ENCODE measurements around the gene NFE2.
"Not testable (repeated sequence)": the region's sequence is repeated elsewhere in the genome, so short reads cannot be mapped to it uniquely, and the experiment has no call there.

NFE2 gene

GRCh38 chr12:54285150-54286041 is 15.4 kb downstream of the NFE2 start:
- DNase-seq = no peak
- Histone ChIP-seq H3K4me2 (ENCODE audit: low read length) (peak overlapping the region; percentile 38), H3K4me1 (ENCODE audit: control insufficient read depth in 1 of 2, insufficient read depth in 2 of 2, low read length in 2 of 2) (peaks cover 4 to 8% of the 10 kb centered on the region in 2 experiments), H3K36me3 (ENCODE audit: control insufficient read depth in 1 of 2, insufficient read depth in 2 of 2, low read length in 2 of 2) (peaks cover 18 to 45% of the 10 kb centered on the region in 2 experiments), H4K91ac (ENCODE audit: low read depth, low read length) (no peak overlapping the region), H2BK12ac (ENCODE audit: low read length) (no peak overlapping the region), H3K9me3 (ENCODE audit: insufficient read depth, low read depth, low read length) (no peaks in the 10 kb centered on the region), H3K79me2 (ENCODE audit: control insufficient read depth, insufficient read depth, low read length, poor library complexity) (peaks cover 8% of the 10 kb centered on the region), H2BK5ac (ENCODE audit: low read depth, low read length, poor library complexity) (no peak overlapping the region), H2BK120ac (ENCODE audit: insufficient read depth, low read length, poor library complexity) (no peak overlapping the region), H3K4ac (ENCODE audit: low read depth, low read length) (no peak overlapping the region), H2AFZ (ENCODE audit: insufficient read depth, low read length, poor library complexity) (no peak overlapping the region), H3K4me3 (ENCODE audit: low read depth, low read length) (no peak overlapping the region), H3K23ac (ENCODE audit: low read length) (peak overlapping the region; percentile 5), H3K18ac (ENCODE audit: low read length) (no peak overlapping the region), H3K27ac (ENCODE audit: low read depth, low read length) (no peak overlapping the region), H3K27me3 (ENCODE audit: insufficient read depth, low read length) (no peaks in the 10 kb centered on the region), H3K14ac (ENCODE audit: low read length) (no peak overlapping the region), H4K12ac (ENCODE audit: low read depth, low read length) (no peak overlapping the region), H3K79me1 (ENCODE audit: low read length) (peaks cover 8% of the 10 kb centered on the region), H2AK5ac (ENCODE audit: low read length) (no peak overlapping the region), H4K8ac (ENCODE audit: low read depth, low read length) (no peak overlapping the region), H3K9ac (ENCODE audit: low read length) (peak overlapping the region; percentile 20)
- no CpG with 5 or more reads among the region's 5 CpGs for WGBS (ENCODE audit: extremely low coverage, insufficient coverage, insufficient read length)

GRCh38 chr12:54284070-54284780 is 16.6 kb downstream of the NFE2 start:
- H3K9ac ChIP-seq (ENCODE audit: low read length); H3K27ac ChIP-seq (ENCODE audit: low read depth, low read length); H2BK5ac ChIP-seq (ENCODE audit: low read depth, low read length, poor library complexity); H3K4ac ChIP-seq (ENCODE audit: low read depth, low read length); H3K79me2 ChIP-seq (ENCODE audit: control insufficient read depth, insufficient read depth, low read length, poor library complexity); H3K4me3 ChIP-seq (ENCODE audit: low read depth, low read length); DNase-seq; H3K27me3 ChIP-seq (ENCODE audit: insufficient read depth, low read length); H3K14ac ChIP-seq (ENCODE audit: low read length); H3K18ac ChIP-seq (ENCODE audit: low read length); H3K4me1 ChIP-seq (ENCODE audit: control insufficient read depth in 1 of 2, insufficient read depth in 2 of 2, low read length in 2 of 2); H4K8ac ChIP-seq (ENCODE audit: low read depth, low read length); H4K12ac ChIP-seq (ENCODE audit: low read depth, low read length); H3K23ac ChIP-seq (ENCODE audit: low read length); H3K9me3 ChIP-seq (ENCODE audit: insufficient read depth, low read depth, low read length); H2BK12ac ChIP-seq (ENCODE audit: low read length); H2AK5ac ChIP-seq (ENCODE audit: low read length); H4K91ac ChIP-seq (ENCODE audit: low read depth, low read length); H2AFZ ChIP-seq (ENCODE audit: insufficient read depth, low read length, poor library complexity); H2BK120ac ChIP-seq (ENCODE audit: insufficient read depth, low read length, poor library complexity): not testable (repeated sequence)
- Histone ChIP-seq H3K4me2 (ENCODE audit: low read length) (peak overlapping the region; percentile 64), H3K79me1 (ENCODE audit: low read length) (peaks cover 12% of the 10 kb centered on the region), H3K36me3 (ENCODE audit: control insufficient read depth in 1 of 2, insufficient read depth in 2 of 2, low read length in 2 of 2) (peaks cover 18 to 45% of the 10 kb centered on the region in 2 experiments)
- WGBS (ENCODE audit: extremely low coverage, insufficient coverage, insufficient read length) = no CpG with 5 or more reads among the region's 2 CpGs

- Histone ChIP-seq H3K79me2 (ENCODE audit: control insufficient read depth, insufficient read depth, low read length, poor library complexity) (peaks cover 11% of the 10 kb centered on the region), H2AK5ac (ENCODE audit: low read length) (no peak overlapping the region), H3K36me3 (ENCODE audit: control insufficient read depth in 1 of 2, insufficient read depth in 2 of 2, low read length in 2 of 2) (peaks cover 18 to 43% of the 10 kb centered on the region in 2 experiments), H3K27ac (ENCODE audit: low read depth, low read length) (no peak overlapping the region), H4K12ac (ENCODE audit: low read depth, low read length) (no peak overlapping the region), H3K79me1 (ENCODE audit: low read length) (peaks cover 13% of the 10 kb centered on the region), H4K91ac (ENCODE audit: low read depth, low read length) (no peak overlapping the region), H3K4me1 (ENCODE audit: control insufficient read depth in 1 of 2, insufficient read depth in 2 of 2, low read length in 2 of 2) (peaks cover 4 to 9% of the 10 kb centered on the region in 2 experiments), H3K9ac (ENCODE audit: low read length) (peak overlapping the region; percentile 14), H2AFZ (ENCODE audit: insufficient read depth, low read length, poor library complexity) (no peak overlapping the region), H3K9me3 (ENCODE audit: insufficient read depth, low read depth, low read length) (no peaks in the 10 kb centered on the region), H3K14ac (ENCODE audit: low read length) (no peak overlapping the region), H2BK5ac (ENCODE audit: low read depth, low read length, poor library complexity) (no peak overlapping the region), H3K18ac (ENCODE audit: low read length) (no peak overlapping the region), H3K4me2 (ENCODE audit: low read length) (peak overlapping the region; percentile 64), H4K8ac (ENCODE audit: low read depth, low read length) (no peak overlapping the region), H3K27me3 (ENCODE audit: insufficient read depth, low read length) (no peaks in the 10 kb centered on the region), H3K4me3 (ENCODE audit: low read depth, low read length) (peak overlapping the region; percentile 43), H3K4ac (ENCODE audit: low read depth, low read length) (peak overlapping the region; percentile 44), H2BK120ac (ENCODE audit: insufficient read depth, low read length, poor library complexity) (no peak overlapping the region), H3K23ac (ENCODE audit: low read length) (no peak overlapping the region), H2BK12ac (ENCODE audit: low read length) (no peak overlapping the region)
- no peak for DNase-seq
- WGBS (ENCODE audit: extremely low coverage, insufficient coverage, insufficient read length) = no CpG with 5 or more reads among the region's 11 CpGs
Measured at GRCh38 chr12:54282949-54283593, 17.7 kb downstream of the NFE2 start.

GRCh38 chr12:54281694-54282093 is 19.1 kb downstream of the NFE2 start:
- Histone ChIP-seq H3K4me2 (ENCODE audit: low read length) (peak overlapping the region; percentile 46), H3K79me2 (ENCODE audit: control insufficient read depth, insufficient read depth, low read length, poor library complexity) (peaks cover 16% of the 10 kb centered on the region), H3K36me3 (ENCODE audit: control insufficient read depth in 1 of 2, insufficient read depth in 2 of 2, low read length in 2 of 2) (peaks cover 14 to 34% of the 10 kb centered on the region in 2 experiments), H3K4ac (ENCODE audit: low read depth, low read length) (peak overlapping the region; percentile 64), H3K9ac (ENCODE audit: low read length) (peak overlapping the region; percentile 96), H3K4me1 (ENCODE audit: control insufficient read depth in 1 of 2, insufficient read depth in 2 of 2, low read length in 2 of 2) (peaks cover 4 to 15% of the 10 kb centered on the region in 2 experiments), H3K79me1 (ENCODE audit: low read length) (peaks cover 13% of the 10 kb centered on the region)
- H3K18ac ChIP-seq (ENCODE audit: low read length); H3K27ac ChIP-seq (ENCODE audit: low read depth, low read length); H3K9me3 ChIP-seq (ENCODE audit: insufficient read depth, low read depth, low read length); H2BK120ac ChIP-seq (ENCODE audit: insufficient read depth, low read length, poor library complexity); H2BK12ac ChIP-seq (ENCODE audit: low read length); DNase-seq; H2BK5ac ChIP-seq (ENCODE audit: low read depth, low read length, poor library complexity); H3K4me3 ChIP-seq (ENCODE audit: low read depth, low read length); H3K27me3 ChIP-seq (ENCODE audit: insufficient read depth, low read length); H4K8ac ChIP-seq (ENCODE audit: low read depth, low read length); H2AK5ac ChIP-seq (ENCODE audit: low read length); H3K23ac ChIP-seq (ENCODE audit: low read length); H4K91ac ChIP-seq (ENCODE audit: low read depth, low read length); H2AFZ ChIP-seq (ENCODE audit: insufficient read depth, low read length, poor library complexity); H3K14ac ChIP-seq (ENCODE audit: low read length); H4K12ac ChIP-seq (ENCODE audit: low read depth, low read length): not testable (repeated sequence)
- WGBS (ENCODE audit: extremely low coverage, insufficient coverage, insufficient read length) = no CpG with 5 or more reads among the region's 4 CpGs

All from trophoblast cell (in vitro differentiated cells and primary cell).